OCI-LY7 (cell line): ENCODE data around the gene CCDC178. TPM values are rescaled to one million over a fixed set of nuclear protein-coding genes. Genes with fewer than 3 reads are reported as not detected.
A peak's percentile ranks its signal among the peaks of the same experiment; 100 is the strongest.

ENCODE experiments used
- BruUV-seq: library from RNA; stranded (reverse); fragments of 400-500 nt; replicated peaks from 2 replicates; lab custom pipeline; 2021; lab: Mats Ljungman, UMichigan
- CTCF ChIA-PET: fragments of 300-600 bp; sonication (Branson Sonifier 250); formaldehyde crosslinking; loops from one replicate; lab custom pipeline; 2022; ENCODE audit warnings: antibody characterized with exemption; ENCODE audit not compliant: unreplicated experiment; lab: Charles Lee
- POLR2A ChIA-PET: fragments of 300-600 bp; sonication (Branson Sonifier 250); formaldehyde crosslinking; loops from one replicate; lab custom pipeline; 2022; ENCODE audit warnings: antibody characterized with exemption; lab: Charles Lee
- DNase-seq: peaks from one replicate; pipeline ENCODE4 v3.0.0-alpha.2; 2015; ENCODE audit warnings: low spot score
- H2AFZ ChIP-seq: fragments of 200-600 bp; sonication (generic), shearing (Covaris generic); 2 replicates; pipeline ENCODE4 v1.6.1; 2014; ENCODE audit warnings: mild to moderate bottlenecking, antibody characterized with exemption, low read length, moderate library complexity
- H3K27ac ChIP-seq: fragments of 200-600 bp; sonication (generic); 2 replicates; pipeline ENCODE4 v1.5.1; 2014; ENCODE audit warnings: mixed run types, low read depth, mild to moderate bottlenecking, moderate library complexity, low read length, inconsistent platforms; ENCODE audit not compliant: poor library complexity, severe bottlenecking
- H3K36me3 ChIP-seq: fragments of 200-600 bp; sonication (generic); 2 replicates; pipeline ENCODE4 v1.6.1; 2014; ENCODE audit warnings: mild to moderate bottlenecking, antibody characterized with exemption, low read length, moderate library complexity, mixed read lengths; ENCODE audit not compliant: insufficient read depth
- H3K4me1 ChIP-seq: fragments of 200-600 bp; sonication (generic); 2 replicates; pipeline ENCODE4 v1.5.1; 2014; ENCODE audit warnings: mild to moderate bottlenecking, low read length; ENCODE audit not compliant: insufficient read depth, poor library complexity, severe bottlenecking
- H3K4me2 ChIP-seq: fragments of 200-600 bp; sonication (generic); 2 replicates; pipeline ENCODE4 v1.6.1; 2014; ENCODE audit warnings: mild to moderate bottlenecking, low read length
- H3K4me3 ChIP-seq: fragments of 200-600 bp; sonication (generic); 2 replicates; pipeline ENCODE4 v1.5.1; 2014; ENCODE audit warnings: mild to moderate bottlenecking, low read depth, low read length; ENCODE audit not compliant: poor library complexity, severe bottlenecking
- H3K79me2 ChIP-seq: fragments of 200-600 bp; sonication (generic); 2 replicates; pipeline ENCODE4 v1.6.1; 2016; ENCODE audit warnings: low read depth, mild to moderate bottlenecking, low read length, moderate library complexity, mixed read lengths; ENCODE audit not compliant: insufficient read depth
- H3K9me2 ChIP-seq: fragments of 200-600 bp; sonication (generic); 2 replicates; pipeline ENCODE4 v1.6.1; 2016; ENCODE audit warnings: mild to moderate bottlenecking, low read length, mixed read lengths; ENCODE audit not compliant: insufficient read depth
- H3K9me3 ChIP-seq: fragments of 200-600 bp; sonication (generic); 2 replicates; pipeline ENCODE4 v1.6.1; 2014; ENCODE audit warnings: mild to moderate bottlenecking, mixed run types, low read length, mixed read lengths
- H4K20me1 ChIP-seq: fragments of 200-600 bp; sonication (generic); 2 replicates; pipeline ENCODE4 v1.6.1; 2014; ENCODE audit warnings: mild to moderate bottlenecking, antibody characterized with exemption, low read length, moderate library complexity, mixed read lengths; ENCODE audit not compliant: insufficient read depth
- CTCF ChIP-seq: fragments of 200-600 bp; sonication (generic); conservative IDR thresholded peaks from 2 replicates; pipeline ENCODE4 v1.5.1; 2014; ENCODE audit warnings: mild to moderate bottlenecking, antibody characterized with exemption, low read length, moderate library complexity, mixed read lengths
- EZH2phosphoT487 ChIP-seq: fragments of 200-600 bp; sonication (generic); IDR thresholded peaks from 2 replicates; pipeline ENCODE4 v1.6.1; 2018; ENCODE audit warnings: low read depth, borderline replicate concordance, mild to moderate bottlenecking, mixed run types, antibody characterized with exemption, low read length, moderate library complexity, mixed read lengths
- intact Hi-C: fragments of 100-400 bp; cut with micrococcal nuclease; formaldehyde crosslinking; loops from one replicate; pipeline ENCODE4 v1.10.0; 2022; ENCODE audit not compliant: unreplicated experiment
- total RNA-seq, 2 experiments: library from RNA; depleted of rRNA in 1 of 2; stranded (reverse); fragments of >200 nt in 1 of 2; shearing (Covaris generic) in 1 of 2; gene quantifications; 2 replicates each; pipeline ENCODE4 v1.2.3, GENCODE V29; 2014 to 2022

CCDC178 gene
- total RNA-seq, 2 experiments from 2014 or later, result not detected

GRCh38 chr18:32902568-32903330 is 537.8 kb downstream of the CCDC178 start:
- peak; percentile 29 for DNase-seq
- Histone ChIP-seq H3K4me1 (peaks cover 10% of the 10 kb centered on the region), H3K9me3 (no peaks in the 10 kb centered on the region), H3K4me2 (peak overlapping the region; percentile 29), H3K79me2 (no peaks in the 10 kb centered on the region), H3K36me3 (no peaks in the 10 kb centered on the region), H3K4me3 (no peak overlapping the region), H3K9me2 (no peaks in the 10 kb centered on the region), H3K27ac (no peak overlapping the region), H2AFZ (peak overlapping the region; percentile 76), H4K20me1 (no peaks in the 10 kb centered on the region)
- POLR2A ChIA-PET, result no interaction called here
- intact Hi-C loops, result no loop called here
- CTCF ChIA-PET, result no interaction called here
- BruUV-seq, result no TSS peak
- TF ChIP-seq CTCF (no peak), EZH2phosphoT487 (no peak)

- no TSS peak for BruUV-seq
- Histone ChIP-seq H3K4me1 (peaks cover 10% of the 10 kb centered on the region), H3K36me3 (no peaks in the 10 kb centered on the region), H3K4me2 (no peak overlapping the region), H3K4me3 (no peak overlapping the region), H4K20me1 (no peaks in the 10 kb centered on the region), H2AFZ (no peak overlapping the region), H3K79me2 (no peaks in the 10 kb centered on the region), H3K9me3 (no peaks in the 10 kb centered on the region), H3K9me2 (no peaks in the 10 kb centered on the region), H3K27ac (no peak overlapping the region)
- TF ChIP-seq CTCF (peak; percentile 55), EZH2phosphoT487 (no peak)
- intact Hi-C loops, result no loop called here
- POLR2A ChIA-PET, result interaction anchor here (0.5 to 1.0 kb wide), 2 partner anchors 126 to 137 kb away, joined by 3 to 8 read pairs; no protein-coding TSS in a partner anchor
- CTCF ChIA-PET, result no interaction called here
- peak; percentile 20 for DNase-seq
These were observed 540.7 kb downstream of the CCDC178 start for GRCh38 chr18:32899819-32900218.
